ENCODE data around the gene HADHA. TPM values are rescaled to one million over a fixed set of nuclear protein-coding genes. Genes with fewer than 3 reads are reported as not detected.

Gene HADHA
- total RNA-seq, 1 donor from 2014 or later: 139 TPM

- no peak overlapping the region for H3K27ac Mint-ChIP-seq (ENCODE audit: unreplicated experiment)
- peaks cover 4% of the 10 kb centered on the region for H3K36me3 Mint-ChIP-seq (ENCODE audit: low read depth, unreplicated experiment)
- Histone ChIP-seq H3K9me3 (ENCODE audit: insufficient read depth, low read depth, low read length) (no peaks in the 10 kb centered on the region), H4K20me1 (ENCODE audit: insufficient read depth, low read length) (no peaks in the 10 kb centered on the region), H3K36me3 (ENCODE audit: insufficient read depth, low read length) (peaks cover 13% of the 10 kb centered on the region), H2AFZ (ENCODE audit: low read depth, low read length) (no peak overlapping the region), H3K4me3 (ENCODE audit: insufficient read depth, low read depth, low read length) (no peak overlapping the region), H3K27ac (ENCODE audit: low read depth, low read length) (no peak overlapping the region), H3K9ac (ENCODE audit: low read length) (no peak overlapping the region), H3K79me2 (ENCODE audit: insufficient read depth, low read length) (no peaks in the 10 kb centered on the region), H3K4me2 (ENCODE audit: low read length) (no peak overlapping the region), H3K27me3 (ENCODE audit: insufficient read depth, low read length) (no peaks in the 10 kb centered on the region), H3K4me1 (ENCODE audit: insufficient read depth, low read length) (no peaks in the 10 kb centered on the region)
- H3K4me3 Mint-ChIP-seq (ENCODE audit: unreplicated experiment): no peak overlapping the region
- H3K4me1 Mint-ChIP-seq (ENCODE audit: low read depth, unreplicated experiment): no peaks in the 10 kb centered on the region
- FAIRE-seq (no peak), DNase-seq (ENCODE audit: low read depth) (no peak)
- peaks cover 16% of the 10 kb centered on the region for H3K27me3 Mint-ChIP-seq (ENCODE audit: low read depth, unreplicated experiment)
- no peak for TF ChIP-seq EZH2 (IDR thresholded peaks at IDR 0.05; ENCODE audit: insufficient read depth, low read length)
- no peak for TF ChIP-seq CTCF (IDR thresholded peaks at IDR 0.05; ENCODE audit: insufficient read depth, low read depth, low read length)
- H3K9me3 Mint-ChIP-seq (ENCODE audit: unreplicated experiment): no peaks in the 10 kb centered on the region
Observed at GRCh38 chr2:26187537-26188104, 56.8 kb downstream of the HADHA start.

- H3K9me3 Mint-ChIP-seq (ENCODE audit: unreplicated experiment): no peaks in the 10 kb centered on the region
- Histone ChIP-seq H3K4me3 (ENCODE audit: insufficient read depth, low read depth, low read length) (no peak overlapping the region), H2AFZ (ENCODE audit: low read depth, low read length) (no peak overlapping the region), H4K20me1 (ENCODE audit: insufficient read depth, low read length) (no peaks in the 10 kb centered on the region), H3K4me1 (ENCODE audit: insufficient read depth, low read length) (no peaks in the 10 kb centered on the region), H3K27ac (ENCODE audit: low read depth, low read length) (no peak overlapping the region), H3K9ac (ENCODE audit: low read length) (no peak overlapping the region), H3K4me2 (ENCODE audit: low read length) (no peak overlapping the region), H3K36me3 (ENCODE audit: insufficient read depth, low read length) (peaks cover 13% of the 10 kb centered on the region), H3K27me3 (ENCODE audit: insufficient read depth, low read length) (no peaks in the 10 kb centered on the region), H3K79me2 (ENCODE audit: insufficient read depth, low read length) (no peaks in the 10 kb centered on the region), H3K9me3 (ENCODE audit: insufficient read depth, low read depth, low read length) (no peaks in the 10 kb centered on the region)
- no peak overlapping the region for H3K27ac Mint-ChIP-seq (ENCODE audit: unreplicated experiment)
- DNase-seq (ENCODE audit: low read depth): no peak
- H3K4me3 Mint-ChIP-seq (ENCODE audit: unreplicated experiment): peak overlapping the region; percentile 74
- FAIRE-seq: no peak
- H3K4me1 Mint-ChIP-seq (ENCODE audit: low read depth, unreplicated experiment): no peaks in the 10 kb centered on the region
- peaks cover 4% of the 10 kb centered on the region for H3K36me3 Mint-ChIP-seq (ENCODE audit: low read depth, unreplicated experiment)
- peaks cover 19% of the 10 kb centered on the region for H3K27me3 Mint-ChIP-seq (ENCODE audit: low read depth, unreplicated experiment)
- TF ChIP-seq EZH2 (IDR thresholded peaks at IDR 0.05; ENCODE audit: insufficient read depth, low read length) (no peak), CTCF (IDR thresholded peaks at IDR 0.05; ENCODE audit: insufficient read depth, low read depth, low read length) (no peak)
Observed at GRCh38 chr2:26187114-26187513, 57.3 kb downstream of the HADHA start.

GRCh38 chr2:26185954-26186770 is 58.3 kb downstream of the HADHA start:
- H3K36me3 ChIP-seq (ENCODE audit: insufficient read depth, low read length): peaks cover 9% of the 10 kb centered on the region
- H3K27me3 Mint-ChIP-seq (ENCODE audit: low read depth, unreplicated experiment): peaks cover 28% of the 10 kb centered on the region
- H3K27me3 ChIP-seq (ENCODE audit: insufficient read depth, low read length): no peaks in the 10 kb centered on the region
- no peak overlapping the region for H3K4me2 ChIP-seq (ENCODE audit: low read length)
- TF ChIP-seq CTCF (IDR thresholded peaks at IDR 0.05; ENCODE audit: insufficient read depth, low read depth, low read length): no peak
- TF ChIP-seq EZH2 (IDR thresholded peaks at IDR 0.05; ENCODE audit: insufficient read depth, low read length): no peak
- no peak overlapping the region for H3K27ac Mint-ChIP-seq (ENCODE audit: unreplicated experiment)
- no peak overlapping the region for H3K9ac ChIP-seq (ENCODE audit: low read length)
- no peak overlapping the region for H2AFZ ChIP-seq (ENCODE audit: low read depth, low read length)
- H3K9me3 Mint-ChIP-seq (ENCODE audit: unreplicated experiment): no peaks in the 10 kb centered on the region
- peaks cover 4% of the 10 kb centered on the region for H3K36me3 Mint-ChIP-seq (ENCODE audit: low read depth, unreplicated experiment)
- H3K9me3 ChIP-seq (ENCODE audit: insufficient read depth, low read depth, low read length): no peaks in the 10 kb centered on the region
- H3K4me3 Mint-ChIP-seq (ENCODE audit: unreplicated experiment): no peak overlapping the region
- no peaks in the 10 kb centered on the region for H3K79me2 ChIP-seq (ENCODE audit: insufficient read depth, low read length)
- H3K4me3 ChIP-seq (ENCODE audit: insufficient read depth, low read depth, low read length): no peak overlapping the region
- no peaks in the 10 kb centered on the region for H3K4me1 Mint-ChIP-seq (ENCODE audit: low read depth, unreplicated experiment)
- FAIRE-seq (no peak), DNase-seq (ENCODE audit: low read depth) (no peak)
- no peaks in the 10 kb centered on the region for H3K4me1 ChIP-seq (ENCODE audit: insufficient read depth, low read length)
- H3K27ac ChIP-seq (ENCODE audit: low read depth, low read length): no peak overlapping the region
- no peaks in the 10 kb centered on the region for H4K20me1 ChIP-seq (ENCODE audit: insufficient read depth, low read length)

All from astrocyte (in vitro differentiated cells and primary cell).